OCI-LY7 (cell line): Measurements from ENCODE around the gene KIFC1.

ENCODE experiments used
- CTCF ChIP-seq: fragments of 200-600 bp; sonication (generic); conservative IDR thresholded peaks from 2 replicates; pipeline ENCODE4 v1.5.1; 2014; ENCODE audit warnings: mild to moderate bottlenecking, antibody characterized with exemption, low read length, moderate library complexity, mixed read lengths
- EZH2phosphoT487 ChIP-seq: fragments of 200-600 bp; sonication (generic); IDR thresholded peaks from 2 replicates; pipeline ENCODE4 v1.6.1; 2018; ENCODE audit warnings: low read depth, borderline replicate concordance, mild to moderate bottlenecking, mixed run types, antibody characterized with exemption, low read length, moderate library complexity, mixed read lengths

GRCh38 chr6:33456156-33456555 lies 64.5 kb downstream of the KIFC1 start:
- TF ChIP-seq EZH2phosphoT487, result no peak
- no peak for TF ChIP-seq CTCF
